Vagina (tissue), 2 donors: ENCODE data around the gene ARHGEF11. TPM values are rescaled to one million over a fixed set of nuclear protein-coding genes. Genes with fewer than 3 reads are reported as not detected.

Experiments
- DNase-seq, 2 donors: peaks; one replicate each; pipeline ENCODE4 v3.0.0-alpha.2; 2017; ENCODE audit errors: extremely low spot score in 2 of 2
- H3K27ac ChIP-seq: fragments of 200-600 bp; sonication (generic); one replicate; pipeline ENCODE4 v1.5.1; 2019
- H3K27me3 ChIP-seq: fragments of 200-600 bp; sonication (generic); one replicate; pipeline ENCODE4 v1.5.1; 2019
- H3K36me3 ChIP-seq, 2 donors: fragments of 200-600 bp; sonication (generic); one replicate each; pipeline ENCODE4 v1.5.1; 2017 to 2019
- H3K4me1 ChIP-seq: fragments of 200-600 bp; sonication (generic); one replicate; pipeline ENCODE4 v1.5.1; 2019
- H3K4me3 ChIP-seq, 2 donors: fragments of 200-600 bp; sonication (generic); 1 replicate in 1 of 2; 2 replicates in 1 of 2; pipeline ENCODE4 v1.5.1; 2016 to 2019
- H3K9me3 ChIP-seq: fragments of 200-600 bp; sonication (generic); one replicate; pipeline ENCODE4 v1.5.1; 2019
- POLR2A ChIP-seq, 2 donors: fragments of 450-650 bp; IDR thresholded peaks; one replicate each; pipeline ENCODE4 v1.6.1; 2017; ENCODE audit warnings: antibody characterized with exemption in 2 of 2, mild to moderate bottlenecking in 2 of 2, moderate library complexity in 2 of 2
- POLR2AphosphoS5 ChIP-seq, 2 donors: sonication (generic); formaldehyde crosslinking; IDR thresholded peaks; one replicate each; pipeline ENCODE4 v1.9.0; 2017; ENCODE audit warnings: antibody characterized with exemption in 2 of 2, mild to moderate bottlenecking in 2 of 2, low read depth in 1 of 2; ENCODE audit not compliant: insufficient read depth in 1 of 2
- intact Hi-C: fragments of 100-400 bp; cut with DNase I; formaldehyde crosslinking; loops from one replicate; pipeline ENCODE4 v1.15.1; 2023
- total RNA-seq: library from RNA; depleted of rRNA; stranded (reverse); fragments of >200 nt; gene quantifications from one replicate; pipeline ENCODE4 v1.2.3, GENCODE V29; 2016
- TF ChIP-seq, protein P1 (sequence below), 3 experiments: fragments of 450-650 bp in 2 of 3; fragments of 200-600 bp in 1 of 3; sonication (generic) in 1 of 3; IDR thresholded peaks; one replicate each; pipeline ENCODE4 v1.5.1; 2017 to 2019; ENCODE audit warnings: antibody characterized with exemption in 3 of 3, mild to moderate bottlenecking in 2 of 3, moderate library complexity in 2 of 3

ARHGEF11 gene
- total RNA-seq, 1 donor from 2014 or later: 29.2 TPM

- DNase-seq: no peak
- Histone ChIP-seq H3K4me1 (peaks cover 24% of the 10 kb centered on the region), H3K27me3 (peaks cover 9% of the 10 kb centered on the region), H3K9me3 (no peaks in the 10 kb centered on the region), H3K36me3 (peaks cover 0 to 2% of the 10 kb centered on the region in 2 donors), H3K4me3 (peak within 1 kb of the TSS in 1 of 2 donors; percentile 29), H3K27ac (no peak within 1 kb of the TSS)
- TF ChIP-seq, protein P1, sequence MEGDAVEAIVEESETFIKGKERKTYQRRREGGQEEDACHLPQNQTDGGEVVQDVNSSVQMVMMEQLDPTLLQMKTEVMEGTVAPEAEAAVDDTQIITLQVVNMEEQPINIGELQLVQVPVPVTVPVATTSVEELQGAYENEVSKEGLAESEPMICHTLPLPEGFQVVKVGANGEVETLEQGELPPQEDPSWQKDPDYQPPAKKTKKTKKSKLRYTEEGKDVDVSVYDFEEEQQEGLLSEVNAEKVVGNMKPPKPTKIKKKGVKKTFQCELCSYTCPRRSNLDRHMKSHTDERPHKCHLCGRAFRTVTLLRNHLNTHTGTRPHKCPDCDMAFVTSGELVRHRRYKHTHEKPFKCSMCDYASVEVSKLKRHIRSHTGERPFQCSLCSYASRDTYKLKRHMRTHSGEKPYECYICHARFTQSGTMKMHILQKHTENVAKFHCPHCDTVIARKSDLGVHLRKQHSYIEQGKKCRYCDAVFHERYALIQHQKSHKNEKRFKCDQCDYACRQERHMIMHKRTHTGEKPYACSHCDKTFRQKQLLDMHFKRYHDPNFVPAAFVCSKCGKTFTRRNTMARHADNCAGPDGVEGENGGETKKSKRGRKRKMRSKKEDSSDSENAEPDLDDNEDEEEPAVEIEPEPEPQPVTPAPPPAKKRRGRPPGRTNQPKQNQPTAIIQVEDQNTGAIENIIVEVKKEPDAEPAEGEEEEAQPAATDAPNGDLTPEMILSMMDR (IDR thresholded peaks at IDR 0.05): peak; percentile 45 to 78 (median 67)
- TF ChIP-seq POLR2A (IDR thresholded peaks at IDR 0.05): no peak
- TF ChIP-seq POLR2AphosphoS5 (IDR thresholded peaks at IDR 0.05; ENCODE audit: insufficient read depth in 1 of 2, low read depth in 1 of 2): peak in 1 of 2 donors; percentile 17
- intact Hi-C loops: loop anchor here (10.0 kb wide), 1 partner anchor 144 kb away; no protein-coding TSS in a partner anchor
Measured at GRCh38 chr1:156920233-156921052, 125.1 kb downstream of the ARHGEF11 start, which contains the start of gene LRRC71. Gene LRRC71, plus strand, starts transcription at chr1:156920632. Its CDS starts 172 bp downstream, at chr1:156920804.

GRCh38 chr1:156914440-156914856, 131.1 kb downstream of the ARHGEF11 start:
- Histone ChIP-seq H3K9me3 (no peaks in the 10 kb centered on the region), H3K27ac (no peak overlapping the region), H3K36me3 (peaks cover 0 to 27% of the 10 kb centered on the region in 2 donors), H3K4me3 (no peak overlapping the region), H3K4me1 (no peaks in the 10 kb centered on the region), H3K27me3 (no peaks in the 10 kb centered on the region)
- TF ChIP-seq, protein P1 (IDR thresholded peaks at IDR 0.05): no peak
- no peak for TF ChIP-seq POLR2A (IDR thresholded peaks at IDR 0.05)
- TF ChIP-seq POLR2AphosphoS5 (IDR thresholded peaks at IDR 0.05; ENCODE audit: insufficient read depth in 1 of 2, low read depth in 1 of 2): no peak
- intact Hi-C loops: no loop called here
- DNase-seq: no peak

GRCh38 chr1:156913809-156914387, 131.6 kb downstream of the ARHGEF11 start:
- no peak overlapping the region for H3K27ac ChIP-seq

GRCh38 chr1:156912861-156913808, 132.4 kb downstream of the ARHGEF11 start:
- H3K9me3 ChIP-seq: no peaks in the 10 kb centered on the region
- no peak overlapping the region for H3K27ac ChIP-seq
- intact Hi-C loops: no loop called here
- no peak for DNase-seq
- H3K4me3 ChIP-seq: no peak overlapping the region
- H3K27me3 ChIP-seq: no peaks in the 10 kb centered on the region
- peaks cover 8% of the 10 kb centered on the region for H3K4me1 ChIP-seq
- TF ChIP-seq POLR2A (IDR thresholded peaks at IDR 0.05): no peak
- TF ChIP-seq, protein P1 (IDR thresholded peaks at IDR 0.05): no peak
- TF ChIP-seq POLR2AphosphoS5 (IDR thresholded peaks at IDR 0.05; ENCODE audit: insufficient read depth in 1 of 2, low read depth in 1 of 2): peak in 1 of 2 donors; percentile 11
- peaks cover 0 to 27% of the 10 kb centered on the region in 2 donors for H3K36me3 ChIP-seq

More at GRCh38 chr1:156913809-156914387, 131.6 kb downstream of the ARHGEF11 start:
- intact Hi-C loops: no loop called here
- Histone ChIP-seq H3K4me1 (peaks cover under 1% of the 10 kb centered on the region), H3K36me3 (peaks cover 0 to 27% of the 10 kb centered on the region in 2 donors), H3K9me3 (no peaks in the 10 kb centered on the region), H3K27me3 (no peaks in the 10 kb centered on the region), H3K4me3 (no peak overlapping the region)
- no peak for TF ChIP-seq POLR2AphosphoS5 (IDR thresholded peaks at IDR 0.05; ENCODE audit: insufficient read depth in 1 of 2, low read depth in 1 of 2)
- TF ChIP-seq POLR2A (IDR thresholded peaks at IDR 0.05): no peak
- TF ChIP-seq, protein P1 (IDR thresholded peaks at IDR 0.05): no peak
- DNase-seq: no peak
